ENCODE measurements around the gene SLC11A2.

DNA sequence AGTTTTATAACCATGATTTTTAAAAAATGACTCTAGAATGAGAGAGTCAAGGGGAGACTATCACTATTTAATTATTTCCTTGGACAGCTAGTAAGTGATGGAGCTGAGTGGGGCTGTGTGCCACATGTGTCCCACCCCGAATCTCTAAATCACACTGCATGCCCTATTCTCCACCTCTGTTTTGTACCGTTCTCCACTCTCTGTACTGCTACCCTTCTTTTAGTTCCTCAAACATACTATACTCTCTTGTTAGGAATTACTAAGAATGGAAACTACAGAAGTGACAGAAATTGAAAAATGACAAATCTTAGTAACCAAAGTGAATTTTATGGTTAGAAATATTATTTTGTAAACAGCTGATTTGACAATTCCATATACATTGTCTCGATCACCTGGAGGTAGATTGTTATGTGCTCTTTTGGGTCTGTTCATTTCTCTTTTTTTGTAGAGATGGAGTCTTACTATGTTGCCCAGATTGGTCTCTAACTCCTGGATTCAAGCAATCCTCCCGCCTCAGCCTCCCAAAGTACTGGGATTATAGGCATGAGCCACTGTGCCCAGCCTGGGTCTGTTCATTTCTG lies 35.9 kb downstream of the SLC11A2 start:
- TF ChIP-seq, protein P1, sequence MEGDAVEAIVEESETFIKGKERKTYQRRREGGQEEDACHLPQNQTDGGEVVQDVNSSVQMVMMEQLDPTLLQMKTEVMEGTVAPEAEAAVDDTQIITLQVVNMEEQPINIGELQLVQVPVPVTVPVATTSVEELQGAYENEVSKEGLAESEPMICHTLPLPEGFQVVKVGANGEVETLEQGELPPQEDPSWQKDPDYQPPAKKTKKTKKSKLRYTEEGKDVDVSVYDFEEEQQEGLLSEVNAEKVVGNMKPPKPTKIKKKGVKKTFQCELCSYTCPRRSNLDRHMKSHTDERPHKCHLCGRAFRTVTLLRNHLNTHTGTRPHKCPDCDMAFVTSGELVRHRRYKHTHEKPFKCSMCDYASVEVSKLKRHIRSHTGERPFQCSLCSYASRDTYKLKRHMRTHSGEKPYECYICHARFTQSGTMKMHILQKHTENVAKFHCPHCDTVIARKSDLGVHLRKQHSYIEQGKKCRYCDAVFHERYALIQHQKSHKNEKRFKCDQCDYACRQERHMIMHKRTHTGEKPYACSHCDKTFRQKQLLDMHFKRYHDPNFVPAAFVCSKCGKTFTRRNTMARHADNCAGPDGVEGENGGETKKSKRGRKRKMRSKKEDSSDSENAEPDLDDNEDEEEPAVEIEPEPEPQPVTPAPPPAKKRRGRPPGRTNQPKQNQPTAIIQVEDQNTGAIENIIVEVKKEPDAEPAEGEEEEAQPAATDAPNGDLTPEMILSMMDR (IDR thresholded peaks at IDR 0.05) = no peak
- TF ChIP-seq EZH2 (IDR thresholded peaks at IDR 0.05; ENCODE audit: borderline replicate concordance, insufficient read depth, low read depth, low read length, poor library complexity, severe bottlenecking) = no peak
